Measurements from ENCODE around the gene CCDC121.

GRCh38 chr2:27593240-27593639, 35.6 kb downstream of the CCDC121 start:
- TF ChIP-seq POLR2A (IDR thresholded peaks at IDR 0.05) (no peak), CTCF (IDR thresholded peaks at IDR 0.05) (no peak), EP300 (IDR thresholded peaks at IDR 0.05) (no peak)
